ENCODE data around the gene WDR6. TPM values are rescaled to one million over a fixed set of nuclear protein-coding genes. Genes with fewer than 3 reads are reported as not detected.

WDR6 gene
- total and polyA plus RNA-seq, 2 experiments from 2014 or later = 76.5 to 156 TPM

DNA sequence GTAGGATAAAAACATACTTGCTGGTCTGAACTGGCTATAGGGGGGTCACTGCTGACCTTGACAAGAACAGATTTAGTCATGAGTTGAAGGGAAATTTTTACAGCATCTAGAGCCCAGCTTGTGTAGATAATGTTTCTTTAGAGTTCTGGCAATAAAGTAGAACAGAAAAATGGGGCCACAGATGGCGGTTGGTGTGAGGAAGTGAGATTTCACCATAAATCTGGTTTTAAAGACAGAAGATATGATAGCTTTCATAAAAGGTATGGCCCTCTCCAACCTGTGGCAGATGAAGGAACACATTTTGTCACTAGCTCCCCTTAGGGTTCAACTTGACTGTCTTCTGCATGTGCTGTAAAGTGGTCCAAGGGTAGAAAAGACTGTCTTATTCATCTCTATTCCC lies 46.4 kb downstream of the WDR6 start:
- no peak overlapping the region for H3K27ac Mint-ChIP-seq
- H3K79me2 ChIP-seq (replicated peaks; ENCODE audit: insufficient read depth) = peaks cover 44% of the 10 kb centered on the region
- H3K27me3 Mint-ChIP-seq (ENCODE audit: insufficient read depth, low read depth, poor library complexity) = peaks cover 1% of the 10 kb centered on the region
- H3K4me1 Mint-ChIP-seq = no peaks in the 10 kb centered on the region
- H3K9me3 Mint-ChIP-seq = no peaks in the 10 kb centered on the region
- no peaks in the 10 kb centered on the region for H3K27me3 ChIP-seq (ENCODE audit: insufficient read depth)
- H3K36me3 Mint-ChIP-seq (ENCODE audit: low read depth) = peaks cover 60% of the 10 kb centered on the region
- H3K36me3 ChIP-seq (ENCODE audit: insufficient read depth) = peaks cover 29% of the 10 kb centered on the region
- H3K4me2 ChIP-seq = no peak overlapping the region
- H3K4me3 Mint-ChIP-seq = no peak overlapping the region
- TF ChIP-seq NANOG (IDR thresholded peaks at IDR 0.05; ENCODE audit: borderline replicate concordance) (no peak), CREB1 (CRISPR knock-in tag; IDR thresholded peaks at IDR 0.05; ENCODE audit: low read depth) (no peak), JUNB (IDR thresholded peaks at IDR 0.05; ENCODE audit: unreplicated experiment) (no peak), CTCF (conservative IDR thresholded peaks at IDR 0.05; ENCODE audit: low read depth in 2 of 2) (no peak)
- 0 out of 2 replicates have a peak, but pooled peaks cover 2% of the 10 kb centered on the region for H3F3A ChIP-seq (replicated peaks; ENCODE audit: low read depth)
- ATAC-seq (no peak), DNase-seq (ENCODE audit: low spot score) (no peak)
- 0 out of 2 replicates have a peak overlapping the region, but pooled peaks have one; percentile 26 for H3K27ac ChIP-seq (ENCODE audit: low read depth)
- no peaks in the 10 kb centered on the region for H3K9me2 ChIP-seq (ENCODE audit: insufficient read depth)
- peaks cover 24% of the 10 kb centered on the region for H4K20me1 ChIP-seq (replicated peaks; ENCODE audit: insufficient read depth)
- H3K4me1 ChIP-seq (ENCODE audit: insufficient read depth) = no peaks in the 10 kb centered on the region
- H3K4me3 ChIP-seq = no peak overlapping the region
- no peak overlapping the region for H2AFZ ChIP-seq

DNA sequence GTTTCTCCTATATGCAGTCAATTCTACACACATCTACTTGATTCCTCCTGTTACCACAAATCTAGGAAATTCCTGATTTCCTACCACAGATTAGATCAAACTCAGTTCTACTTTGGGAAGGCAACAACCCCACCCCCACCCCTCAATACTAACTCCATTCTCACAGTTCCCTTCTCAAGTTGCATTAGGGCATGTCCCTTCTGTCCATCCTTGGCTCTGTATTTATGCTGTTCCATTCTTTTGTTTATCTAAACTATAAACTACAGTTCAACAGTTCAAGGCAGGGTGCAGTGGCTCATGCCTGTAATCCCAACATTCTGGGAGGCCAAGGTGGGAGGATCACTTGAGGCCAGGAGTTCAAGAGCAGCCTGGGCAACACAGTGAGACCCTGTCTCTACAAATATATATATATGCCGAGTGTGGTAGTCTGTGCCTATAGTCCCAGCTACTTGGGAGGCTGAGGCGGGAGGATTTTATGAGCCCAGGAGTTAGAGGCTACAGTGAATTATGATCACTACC lies 47.2 kb downstream of the WDR6 start:
- H3K9me2 ChIP-seq (ENCODE audit: insufficient read depth) = no peaks in the 10 kb centered on the region
- no peak for DNase-seq (ENCODE audit: low spot score)
- no peak for ATAC-seq
- H3K4me1 Mint-ChIP-seq = no peaks in the 10 kb centered on the region
- H3K36me3 Mint-ChIP-seq (ENCODE audit: low read depth) = peaks cover 66% of the 10 kb centered on the region
- H3K4me1 ChIP-seq (ENCODE audit: insufficient read depth) = no peaks in the 10 kb centered on the region
- H3K4me3 ChIP-seq = no peak overlapping the region
- no peak overlapping the region for H3K27ac ChIP-seq (ENCODE audit: low read depth)
- no peak overlapping the region for H3K4me2 ChIP-seq
- no peak overlapping the region for H2AFZ ChIP-seq
- no peaks in the 10 kb centered on the region for H3K9me3 Mint-ChIP-seq
- H3F3A ChIP-seq (replicated peaks; ENCODE audit: low read depth) = 0 out of 2 replicates have a peak, but pooled peaks cover 2% of the 10 kb centered on the region
- H3K27ac Mint-ChIP-seq = no peak overlapping the region
- H3K27me3 Mint-ChIP-seq (ENCODE audit: insufficient read depth, low read depth, poor library complexity) = peaks cover 1% of the 10 kb centered on the region
- peaks cover 24% of the 10 kb centered on the region for H4K20me1 ChIP-seq (replicated peaks; ENCODE audit: insufficient read depth)
- peaks cover 29% of the 10 kb centered on the region for H3K36me3 ChIP-seq (ENCODE audit: insufficient read depth)
- no peaks in the 10 kb centered on the region for H3K27me3 ChIP-seq (ENCODE audit: insufficient read depth)
- H3K79me2 ChIP-seq (replicated peaks; ENCODE audit: insufficient read depth) = peaks cover 37% of the 10 kb centered on the region
- no peak overlapping the region for H3K4me3 Mint-ChIP-seq
- TF ChIP-seq NANOG (IDR thresholded peaks at IDR 0.05; ENCODE audit: borderline replicate concordance) (no peak), ZNF462 (CRISPR knock-in tag; IDR thresholded peaks at IDR 0.05) (no peak), STAT1 (IDR thresholded peaks at IDR 0.05; ENCODE audit: unreplicated experiment) (no peak), ZNF331 (CRISPR knock-in tag; IDR thresholded peaks at IDR 0.05; ENCODE audit: low read depth) (no peak), EZH2phosphoT487 (IDR thresholded peaks at IDR 0.05; ENCODE audit: unreplicated experiment) (no peak)
- TF ChIP-seq, protein P1, sequence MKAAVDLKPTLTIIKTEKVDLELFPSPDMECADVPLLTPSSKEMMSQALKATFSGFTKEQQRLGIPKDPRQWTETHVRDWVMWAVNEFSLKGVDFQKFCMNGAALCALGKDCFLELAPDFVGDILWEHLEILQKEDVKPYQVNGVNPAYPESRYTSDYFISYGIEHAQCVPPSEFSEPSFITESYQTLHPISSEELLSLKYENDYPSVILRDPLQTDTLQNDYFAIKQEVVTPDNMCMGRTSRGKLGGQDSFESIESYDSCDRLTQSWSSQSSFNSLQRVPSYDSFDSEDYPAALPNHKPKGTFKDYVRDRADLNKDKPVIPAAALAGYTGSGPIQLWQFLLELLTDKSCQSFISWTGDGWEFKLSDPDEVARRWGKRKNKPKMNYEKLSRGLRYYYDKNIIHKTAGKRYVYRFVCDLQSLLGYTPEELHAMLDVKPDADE (IDR thresholded peaks at IDR 0.05) = no peak
